Hepatocyte (in vitro differentiated cells): ENCODE results near the gene FOXL1.

Source experiments
- CTCF ChIP-seq: fragments of 200-600 bp; sonication (generic); IDR thresholded peaks from 2 replicates; pipeline ENCODE4 v1.5.1; 2016; ENCODE audit warnings: antibody characterized with exemption, mild to moderate bottlenecking; ENCODE audit not compliant: poor library complexity
- EZH2 ChIP-seq: fragments of 200-600 bp; sonication (generic); IDR thresholded peaks from 2 replicates; pipeline ENCODE4 v1.6.1; 2016; ENCODE audit warnings: antibody characterized with exemption, mild to moderate bottlenecking, borderline replicate concordance
- EZH2phosphoT487 ChIP-seq: fragments of 200-600 bp; sonication (generic); IDR thresholded peaks from one replicate; pipeline ENCODE4 v1.6.1; 2018; ENCODE audit warnings: antibody characterized with exemption, mild to moderate bottlenecking, low read depth, moderate library complexity; ENCODE audit not compliant: unreplicated experiment, severe bottlenecking

- TF ChIP-seq CTCF (no peak), EZH2phosphoT487 (no peak), EZH2 (no peak)
These were observed 52.1 kb downstream of the FOXL1 start for GRCh38 chr16:86630471-86630870.
